Panc1 (cell line): ENCODE measurements around the gene CXCR2.
A peak's percentile ranks its signal among the peaks of the same experiment; 100 is the strongest.

Source experiments
- POLR2AphosphoS5 ChIP-seq: IDR thresholded peaks from 2 replicates; pipeline ENCODE4 v1.6.1; 2012; ENCODE audit warnings: mild to moderate bottlenecking, low read depth, low read length, moderate library complexity
- SIN3A ChIP-seq: IDR thresholded peaks from 2 replicates; pipeline ENCODE4 v1.6.1; 2012; ENCODE audit warnings: low read depth, mild to moderate bottlenecking, low read length, moderate library complexity, borderline replicate concordance; ENCODE audit not compliant: insufficient read depth
- TF ChIP-seq, protein P1 (sequence below): fragments of 450-650 bp; IDR thresholded peaks from 2 replicates; pipeline ENCODE4 v1.5.1; 2017; ENCODE audit warnings: mild to moderate bottlenecking

GRCh38 chr2:218093879-218094278, 31.9 kb upstream of the CXCR2 start:
- TF ChIP-seq, protein P1, sequence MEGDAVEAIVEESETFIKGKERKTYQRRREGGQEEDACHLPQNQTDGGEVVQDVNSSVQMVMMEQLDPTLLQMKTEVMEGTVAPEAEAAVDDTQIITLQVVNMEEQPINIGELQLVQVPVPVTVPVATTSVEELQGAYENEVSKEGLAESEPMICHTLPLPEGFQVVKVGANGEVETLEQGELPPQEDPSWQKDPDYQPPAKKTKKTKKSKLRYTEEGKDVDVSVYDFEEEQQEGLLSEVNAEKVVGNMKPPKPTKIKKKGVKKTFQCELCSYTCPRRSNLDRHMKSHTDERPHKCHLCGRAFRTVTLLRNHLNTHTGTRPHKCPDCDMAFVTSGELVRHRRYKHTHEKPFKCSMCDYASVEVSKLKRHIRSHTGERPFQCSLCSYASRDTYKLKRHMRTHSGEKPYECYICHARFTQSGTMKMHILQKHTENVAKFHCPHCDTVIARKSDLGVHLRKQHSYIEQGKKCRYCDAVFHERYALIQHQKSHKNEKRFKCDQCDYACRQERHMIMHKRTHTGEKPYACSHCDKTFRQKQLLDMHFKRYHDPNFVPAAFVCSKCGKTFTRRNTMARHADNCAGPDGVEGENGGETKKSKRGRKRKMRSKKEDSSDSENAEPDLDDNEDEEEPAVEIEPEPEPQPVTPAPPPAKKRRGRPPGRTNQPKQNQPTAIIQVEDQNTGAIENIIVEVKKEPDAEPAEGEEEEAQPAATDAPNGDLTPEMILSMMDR = peak; percentile 35
- TF ChIP-seq POLR2AphosphoS5 (no peak), SIN3A (no peak)
